ENCODE results near the gene TMEM154.

DNA sequence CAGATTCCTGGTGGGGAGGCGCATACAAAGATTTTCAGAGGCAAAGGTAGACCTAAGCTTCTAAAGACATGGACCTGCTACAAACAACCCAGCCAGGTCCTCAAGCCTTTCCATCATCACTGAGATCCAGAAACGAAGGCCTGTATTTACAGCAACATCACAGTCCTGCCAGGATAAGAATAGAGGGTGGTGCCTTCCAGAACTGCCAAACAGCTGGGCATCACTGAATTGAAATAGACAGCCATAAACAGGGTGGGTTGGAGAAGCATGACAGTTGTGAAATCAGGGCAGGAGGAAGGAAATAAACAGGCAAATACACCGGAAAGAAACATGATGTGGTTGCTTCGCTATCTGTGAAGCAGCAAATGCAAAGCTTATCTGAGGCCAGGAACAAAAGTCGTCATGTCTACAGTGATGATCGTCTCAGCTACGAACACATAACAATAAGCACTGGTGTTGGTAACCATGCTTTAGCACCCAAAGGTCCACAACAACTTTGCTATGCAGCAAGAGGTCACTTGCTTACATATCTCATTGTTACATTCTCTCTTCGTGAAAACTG, 6.7 kb upstream of the TMEM154 start:
- TF ChIP-seq ZFP30 (CRISPR knock-in tag; IDR thresholded peaks at IDR 0.05) (no peak), OSR1 (CRISPR knock-in tag; IDR thresholded peaks at IDR 0.05) (no peak), GLIS3 (CRISPR knock-in tag; IDR thresholded peaks at IDR 0.05) (no peak), ZC3H10 (CRISPR knock-in tag; IDR thresholded peaks at IDR 0.05) (no peak), SNAI2 (CRISPR knock-in tag; IDR thresholded peaks at IDR 0.05) (no peak), BACH2 (CRISPR knock-in tag; IDR thresholded peaks at IDR 0.05; ENCODE audit: borderline replicate concordance) (no peak), CSDC2 (CRISPR knock-in tag; IDR thresholded peaks at IDR 0.05) (no peak)
- TF ChIP-seq, protein P1, sequence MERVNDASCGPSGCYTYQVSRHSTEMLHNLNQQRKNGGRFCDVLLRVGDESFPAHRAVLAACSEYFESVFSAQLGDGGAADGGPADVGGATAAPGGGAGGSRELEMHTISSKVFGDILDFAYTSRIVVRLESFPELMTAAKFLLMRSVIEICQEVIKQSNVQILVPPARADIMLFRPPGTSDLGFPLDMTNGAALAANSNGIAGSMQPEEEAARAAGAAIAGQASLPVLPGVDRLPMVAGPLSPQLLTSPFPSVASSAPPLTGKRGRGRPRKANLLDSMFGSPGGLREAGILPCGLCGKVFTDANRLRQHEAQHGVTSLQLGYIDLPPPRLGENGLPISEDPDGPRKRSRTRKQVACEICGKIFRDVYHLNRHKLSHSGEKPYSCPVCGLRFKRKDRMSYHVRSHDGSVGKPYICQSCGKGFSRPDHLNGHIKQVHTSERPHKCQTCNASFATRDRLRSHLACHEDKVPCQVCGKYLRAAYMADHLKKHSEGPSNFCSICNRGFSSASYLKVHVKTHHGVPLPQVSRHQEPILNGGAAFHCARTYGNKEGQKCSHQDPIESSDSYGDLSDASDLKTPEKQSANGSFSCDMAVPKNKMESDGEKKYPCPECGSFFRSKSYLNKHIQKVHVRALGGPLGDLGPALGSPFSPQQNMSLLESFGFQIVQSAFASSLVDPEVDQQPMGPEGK (CRISPR knock-in tag; IDR thresholded peaks at IDR 0.05; ENCODE audit: borderline replicate concordance): no peak
- TF ChIP-seq, protein P2, sequence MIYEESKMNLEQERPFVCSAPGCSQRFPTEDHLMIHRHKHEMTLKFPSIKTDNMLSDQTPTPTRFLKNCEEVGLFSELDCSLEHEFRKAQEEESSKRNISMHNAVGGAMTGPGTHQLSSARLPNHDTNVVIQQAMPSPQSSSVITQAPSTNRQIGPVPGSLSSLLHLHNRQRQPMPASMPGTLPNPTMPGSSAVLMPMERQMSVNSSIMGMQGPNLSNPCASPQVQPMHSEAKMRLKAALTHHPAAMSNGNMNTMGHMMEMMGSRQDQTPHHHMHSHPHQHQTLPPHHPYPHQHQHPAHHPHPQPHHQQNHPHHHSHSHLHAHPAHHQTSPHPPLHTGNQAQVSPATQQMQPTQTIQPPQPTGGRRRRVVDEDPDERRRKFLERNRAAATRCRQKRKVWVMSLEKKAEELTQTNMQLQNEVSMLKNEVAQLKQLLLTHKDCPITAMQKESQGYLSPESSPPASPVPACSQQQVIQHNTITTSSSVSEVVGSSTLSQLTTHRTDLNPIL (CRISPR knock-in tag; IDR thresholded peaks at IDR 0.05; ENCODE audit: low read depth): no peak
